ENCODE results near the gene OPCML.

OPCML gene

DNA sequence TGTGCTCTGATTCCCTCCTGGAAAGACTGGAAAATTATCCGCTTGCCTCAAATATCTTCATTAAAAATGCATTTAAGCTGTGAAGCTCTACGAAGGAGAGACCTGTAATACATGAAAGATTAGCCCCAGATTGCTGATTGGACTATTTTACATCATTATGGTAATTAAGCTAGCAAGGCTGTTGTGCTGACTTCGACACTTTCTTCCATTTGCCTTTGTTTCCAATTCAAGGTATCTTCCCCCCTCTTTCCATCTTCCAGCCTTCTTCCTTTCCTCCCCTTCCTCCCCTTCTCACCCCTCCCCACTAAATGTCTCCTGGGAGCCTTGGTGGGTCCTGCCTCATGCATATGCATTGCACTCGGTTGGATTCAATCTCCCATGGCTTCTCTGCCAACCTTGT, 710.8 kb downstream of the OPCML start:
- no peak for DNase-seq

DNA sequence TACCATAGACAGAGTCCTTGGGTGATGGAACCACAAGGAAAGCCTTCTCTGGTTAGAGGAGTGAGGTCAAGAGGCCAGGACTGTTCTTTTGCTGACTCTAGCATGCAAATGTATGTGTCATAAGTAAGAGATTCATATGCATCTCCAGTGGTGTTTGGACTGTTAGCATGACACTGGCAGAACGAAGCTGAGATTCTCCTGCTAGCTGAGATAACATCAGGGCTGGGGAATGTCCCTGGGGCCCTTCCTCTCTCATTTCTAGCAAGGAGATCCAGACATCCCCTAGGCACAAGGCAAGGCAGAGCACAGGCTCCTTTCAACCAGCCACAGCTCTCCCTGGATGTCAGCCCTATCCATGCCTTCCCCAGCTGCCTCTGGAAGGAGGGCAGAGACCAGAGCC, 711.3 kb downstream of the OPCML start:
- no peak for DNase-seq

DNA sequence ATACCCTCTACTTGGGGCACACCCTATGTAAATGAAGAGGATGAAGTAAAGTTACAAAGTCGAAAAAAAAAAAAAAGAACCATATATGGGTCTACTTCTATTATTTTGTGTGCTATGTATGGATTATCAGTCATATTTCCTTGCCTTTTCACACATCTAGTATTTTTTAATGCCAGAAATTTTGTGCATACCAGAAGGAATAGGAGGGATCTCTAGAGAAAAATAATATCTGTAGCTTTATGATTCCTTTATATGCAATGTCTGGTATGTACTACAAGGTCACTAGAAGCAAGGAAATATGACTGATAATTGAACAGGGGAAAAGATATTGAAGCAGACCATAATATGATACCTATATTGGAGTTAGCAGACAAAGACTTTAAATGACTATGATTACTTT, 713.4 kb downstream of the OPCML start:
- no peak for DNase-seq

GRCh38 chr11:132817387-132817786, 714.9 kb downstream of the OPCML start:
- no peak for DNase-seq

- no peak for DNase-seq
These were observed 717.9 kb downstream of the OPCML start for GRCh38 chr11:132814410-132814809.

- DNase-seq = no peak
These were observed 720.7 kb downstream of the OPCML start for GRCh38 chr11:132811649-132812048.

DNA sequence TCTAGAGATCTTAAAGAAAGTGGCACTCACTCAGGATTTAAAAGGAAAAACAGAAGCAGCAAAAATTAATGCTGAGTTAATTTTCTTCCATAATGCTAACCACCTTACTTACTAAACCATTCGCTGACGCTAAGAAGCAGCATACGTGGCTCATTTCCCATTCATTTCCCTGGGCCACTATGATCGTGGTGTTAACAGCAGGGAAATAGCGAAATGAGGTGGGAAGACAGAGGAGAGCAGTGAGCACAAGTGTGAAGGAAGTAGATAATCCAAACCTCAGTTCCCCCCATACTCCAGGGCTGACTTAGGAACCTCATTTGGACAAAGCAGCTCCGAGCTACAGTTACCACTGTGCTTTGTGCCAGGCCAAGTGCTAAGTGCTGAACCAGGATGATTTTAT, 723.2 kb downstream of the OPCML start:
- no peak for DNase-seq

DNA sequence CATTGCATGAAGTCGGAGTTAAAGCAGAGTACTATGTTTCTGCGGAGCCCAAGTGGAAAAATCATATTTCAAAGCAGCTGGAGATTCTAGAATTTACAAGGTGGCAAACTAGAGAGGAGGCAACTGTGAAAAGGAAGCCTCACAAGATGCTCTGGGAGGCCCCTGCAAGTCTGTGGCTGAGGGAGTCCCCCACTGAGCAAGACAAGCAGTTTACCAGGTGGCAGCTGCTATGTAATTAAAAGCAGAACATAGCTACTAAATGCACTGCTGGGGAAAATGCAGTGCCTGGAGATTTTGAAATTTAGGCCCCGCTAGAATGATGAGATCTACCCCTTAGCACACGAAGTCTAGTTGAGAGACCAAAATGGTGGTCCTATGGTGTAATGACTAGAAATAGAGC, 728.0 kb downstream of the OPCML start:
- DNase-seq = no peak

DNA sequence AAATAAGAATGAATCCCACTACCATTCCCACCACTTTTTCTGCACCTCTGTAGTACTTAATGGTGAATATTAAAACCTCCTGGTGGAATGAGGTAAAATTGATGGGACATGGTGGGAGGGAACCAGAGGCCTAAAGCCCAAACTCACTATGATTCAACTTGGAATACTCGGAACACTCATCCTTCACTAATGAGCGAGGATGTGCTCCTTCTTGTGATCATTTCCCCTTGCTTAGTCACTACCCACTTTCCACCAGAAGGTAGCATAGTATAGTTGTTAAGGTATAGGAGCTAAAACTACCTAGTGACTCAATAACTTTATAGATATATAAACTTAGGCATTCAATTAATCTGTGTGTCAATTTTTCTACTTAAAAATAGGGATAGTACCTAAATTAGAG, 728.9 kb downstream of the OPCML start:
- DNase-seq = no peak

- DNase-seq = no peak
These were observed 729.4 kb downstream of the OPCML start for GRCh38 chr11:132802947-132803346.

DNA sequence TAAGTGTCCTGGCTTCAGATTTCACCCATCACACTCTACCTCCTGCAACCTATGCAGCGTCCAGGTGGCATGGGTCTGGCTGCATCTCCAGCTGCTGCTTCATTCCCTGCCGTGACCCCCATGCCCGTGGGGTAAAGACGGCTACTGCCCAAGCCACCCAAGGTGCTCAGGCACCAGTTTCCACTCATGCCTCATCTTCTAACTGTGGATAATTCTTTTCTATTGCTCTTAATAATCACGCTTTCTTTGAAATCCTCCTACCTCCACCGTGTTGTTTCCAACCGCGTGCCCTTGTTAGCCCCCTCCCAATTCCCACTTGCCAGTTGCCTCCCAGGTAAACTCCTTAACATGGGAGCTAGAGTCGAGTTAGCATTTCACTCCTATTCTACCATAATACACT, 738.5 kb downstream of the OPCML start:
- DNase-seq = no peak

- no peak for DNase-seq
These were observed 739.8 kb downstream of the OPCML start for GRCh38 chr11:132792341-132793140.

DNA sequence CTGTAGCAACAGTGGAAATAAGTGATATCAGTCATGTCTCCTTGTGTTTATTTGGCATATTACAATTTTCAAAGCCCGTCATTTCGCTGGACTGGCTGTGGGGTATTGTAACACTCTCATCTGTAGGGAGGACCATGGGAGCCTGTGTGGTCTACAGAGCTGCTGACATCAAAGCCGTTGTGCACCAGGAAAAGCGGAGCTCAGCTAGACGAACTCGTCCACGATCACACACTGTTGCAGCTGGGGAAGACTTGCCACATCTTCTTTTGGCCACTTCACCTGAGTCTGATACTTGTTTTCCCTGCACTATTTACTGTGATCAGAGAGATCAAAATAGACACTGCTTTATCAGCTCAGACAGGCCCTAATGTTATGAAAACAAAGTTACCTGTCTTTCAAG, 741.3 kb downstream of the OPCML start:
- DNase-seq = no peak

DNA sequence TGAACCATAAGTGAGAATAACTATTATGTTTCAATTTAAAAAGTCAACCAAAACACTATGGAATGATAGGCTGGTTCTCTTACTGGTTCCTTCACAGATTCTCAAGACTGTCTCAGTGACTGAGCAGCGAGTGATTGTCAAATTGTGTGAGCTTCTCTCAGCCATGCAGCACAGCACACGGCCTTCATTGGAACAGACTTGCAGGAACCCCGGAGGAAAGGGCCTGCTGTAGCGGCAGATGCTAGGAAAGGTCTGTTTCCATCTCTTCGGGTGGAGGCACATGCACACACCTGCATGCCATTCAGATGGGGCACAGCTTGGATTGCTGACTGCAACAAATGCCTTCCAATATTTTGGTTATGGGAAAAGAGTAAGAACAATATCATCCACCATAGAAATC, 741.8 kb downstream of the OPCML start:
- DNase-seq = no peak

- DNase-seq = no peak
These were observed 743.4 kb downstream of the OPCML start for GRCh38 chr11:132788816-132789325.

- no peak for DNase-seq
These were observed 746.4 kb downstream of the OPCML start for GRCh38 chr11:132785878-132786277.

DNA sequence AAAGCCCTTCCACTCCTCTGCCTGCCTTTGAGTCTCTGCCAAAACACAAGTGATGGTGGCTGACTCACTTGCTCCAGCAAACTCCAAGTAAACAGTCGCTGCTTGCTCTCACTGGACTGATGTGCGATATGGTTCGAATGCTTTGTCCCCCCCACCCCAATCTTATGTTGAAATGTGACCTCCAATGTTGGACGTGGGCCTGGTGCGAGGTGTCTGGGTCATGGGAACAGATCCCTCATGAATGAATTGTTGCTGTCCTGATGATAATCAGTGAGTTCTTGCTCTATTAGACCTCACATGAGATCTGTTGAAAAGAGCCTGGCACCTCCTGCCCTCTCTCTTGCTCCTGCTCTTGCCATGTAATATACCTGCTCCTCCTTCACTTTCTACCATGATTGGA, 747.9 kb downstream of the OPCML start:
- DNase-seq = no peak

GRCh38 chr11:132782102-132782501, 750.2 kb downstream of the OPCML start:
- DNase-seq = no peak

DNA sequence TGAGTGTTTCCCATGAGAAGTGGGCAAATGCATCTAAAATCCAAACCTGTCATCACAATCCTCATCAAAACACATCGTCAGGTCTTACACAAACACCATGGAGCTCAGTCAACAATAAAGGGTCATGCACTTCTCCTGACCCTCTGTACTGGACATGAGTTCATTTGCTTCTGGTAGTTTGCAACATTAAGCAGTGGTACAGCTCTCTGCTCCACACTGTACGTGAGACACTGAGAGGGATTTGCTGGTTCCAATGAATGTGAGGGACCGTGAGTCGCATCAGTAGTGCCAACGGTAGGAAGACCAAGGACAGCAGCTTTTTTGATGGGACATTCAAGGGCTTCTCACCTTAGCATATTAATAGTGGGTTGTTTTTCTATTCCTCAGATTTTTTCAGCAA, 752.3 kb downstream of the OPCML start:
- DNase-seq = no peak

- DNase-seq = no peak
These were observed 752.8 kb downstream of the OPCML start for GRCh38 chr11:132779497-132779896.

GRCh38 chr11:132777067-132777975, 755.0 kb downstream of the OPCML start:
- no peak for DNase-seq

- no peak for DNase-seq
These were observed 758.5 kb downstream of the OPCML start for GRCh38 chr11:132773751-132774150.

DNA sequence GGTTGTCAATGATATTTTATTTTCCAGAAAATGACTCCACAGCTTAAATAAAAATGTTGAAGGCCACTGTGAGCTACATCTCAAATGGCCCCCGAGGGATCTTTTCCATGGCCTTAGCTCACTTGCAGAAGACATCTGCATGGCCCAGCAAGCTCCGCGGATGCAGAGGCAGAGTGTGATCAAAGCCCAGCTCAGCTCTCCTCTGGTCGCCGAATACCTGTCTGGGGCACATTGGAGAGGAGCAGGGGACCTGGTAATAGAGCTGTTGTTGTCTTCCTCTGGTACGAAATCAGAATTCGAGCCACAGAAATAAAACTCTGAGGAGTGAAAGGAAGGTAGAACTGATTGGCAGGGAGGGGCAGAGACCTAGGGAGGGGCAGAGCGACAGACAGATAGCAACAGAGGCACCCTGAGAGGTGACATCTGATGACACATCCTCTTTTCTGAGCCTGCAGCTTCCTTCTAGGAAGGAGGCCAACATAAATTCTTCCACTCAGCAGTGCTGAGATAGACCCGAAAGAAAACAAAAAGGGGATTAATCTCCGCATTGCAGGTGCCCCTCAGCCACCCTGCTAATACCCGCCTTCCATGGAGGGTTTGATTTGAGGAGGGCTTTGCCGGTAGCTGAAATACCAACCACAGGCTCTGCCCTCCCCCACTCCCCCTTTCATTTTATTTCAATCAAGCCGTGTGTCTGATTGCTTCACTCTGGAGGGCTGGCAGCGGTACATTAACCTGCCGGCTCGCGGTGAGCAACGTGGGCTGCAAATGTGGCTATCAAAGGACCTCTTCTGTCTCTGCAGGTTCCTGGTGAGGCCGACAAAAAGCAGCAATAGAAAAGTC, 759.4 kb downstream of the OPCML start:
- no peak for DNase-seq

All from DMS79 (cell line).